IMR-90 (cell line): Measurements from ENCODE around the gene ADAM21. TPM values are rescaled to one million over a fixed set of nuclear protein-coding genes. Genes with fewer than 3 reads are reported as not detected.

Experiments used
- ATAC-seq: fragments of 200-7000 bp; cut with Tn5 transposase; 2 replicates; pipeline ENCODE4 v1.9.1; 2020; ENCODE audit warnings: low read depth, mild to moderate bottlenecking, moderate library complexity
- BruUV-seq: library from RNA; stranded (reverse); fragments of 400-500 nt; replicated peaks from 2 replicates; lab custom pipeline; 2021; lab: Mats Ljungman, UMichigan
- CTCF ChIA-PET: fragments of 300-600 bp; formaldehyde crosslinking; extraction: SDS; loops from one replicate; lab custom pipeline; 2021; ENCODE audit warnings: antibody characterized with exemption; lab: Yijun Ruan, JAX
- POLR2A ChIA-PET: fragments of 300-600 bp; sonication (Branson Sonifier 250); formaldehyde crosslinking; loops from one replicate; lab custom pipeline; 2022; ENCODE audit warnings: antibody characterized with exemption; ENCODE audit not compliant: unreplicated experiment; lab: Charles Lee
- DNase-seq: peaks from one replicate; pipeline ENCODE4 v3.0.0; 2013
- H2AFZ ChIP-seq: replicated peaks from 2 replicates; pipeline ENCODE3; 2013; ENCODE audit warnings: low read length, mild to moderate bottlenecking; ENCODE audit not compliant: poor library complexity
- H2AK5ac ChIP-seq: 2 replicates; pipeline ENCODE4 v1.6.1; 2013; ENCODE audit warnings: low read depth, low read length, inconsistent platforms
- H2AK9ac ChIP-seq: replicated peaks from 2 replicates; pipeline ENCODE3; 2013; ENCODE audit warnings: mild to moderate bottlenecking, low read depth, low read length, moderate library complexity; ENCODE audit not compliant: poor library complexity
- H2BK120ac ChIP-seq: 2 replicates; pipeline ENCODE4 v1.6.1; 2013; ENCODE audit warnings: low read depth, low read length, inconsistent platforms
- H2BK15ac ChIP-seq: 3 replicates; pipeline ENCODE4 v1.6.1; 2013; ENCODE audit warnings: low read depth, low read length, inconsistent platforms
- H2BK20ac ChIP-seq: 2 replicates; pipeline ENCODE4 v1.6.1; 2013; ENCODE audit warnings: low read depth, mild to moderate bottlenecking, inconsistent platforms, low read length, moderate library complexity
- H2BK5ac ChIP-seq: 2 replicates; pipeline ENCODE4 v1.6.1; 2013; ENCODE audit warnings: mild to moderate bottlenecking, low read depth, low read length, inconsistent platforms; ENCODE audit not compliant: poor library complexity, severe bottlenecking
- H3K14ac ChIP-seq: replicated peaks from 2 replicates; pipeline ENCODE4 v1.6.1; 2013; ENCODE audit warnings: low read depth, low read length, inconsistent platforms
- H3K18ac ChIP-seq: 2 replicates; pipeline ENCODE4 v1.6.1; 2013; ENCODE audit warnings: low read depth, low read length, control low read depth
- H3K23ac ChIP-seq: 2 replicates; pipeline ENCODE4 v1.6.1; 2013; ENCODE audit warnings: low read depth, low read length, inconsistent platforms
- H3K27ac ChIP-seq: 2 replicates; pipeline ENCODE4 v1.5.1; 2013; ENCODE audit warnings: mild to moderate bottlenecking, control low read depth, low read length; ENCODE audit not compliant: insufficient read depth
- H3K27me3 ChIP-seq: 2 replicates; pipeline ENCODE4 v1.6.1; 2013; ENCODE audit warnings: low read length; ENCODE audit not compliant: control insufficient read depth, insufficient read depth
- H3K36me3 ChIP-seq: 2 replicates; pipeline ENCODE4 v1.6.1; 2013; ENCODE audit warnings: low read length, mixed read lengths; ENCODE audit not compliant: control insufficient read depth, insufficient read depth
- H3K4ac ChIP-seq: 2 replicates; pipeline ENCODE4 v1.6.1; 2013; ENCODE audit warnings: low read depth, low read length, inconsistent platforms
- H3K4me1 ChIP-seq: 2 replicates; pipeline ENCODE4 v1.6.1; 2013; ENCODE audit warnings: low read length, mixed read lengths; ENCODE audit not compliant: control insufficient read depth, insufficient read depth
- H3K4me2 ChIP-seq: 2 replicates; pipeline ENCODE4 v1.6.1; 2013; ENCODE audit warnings: low read depth, mild to moderate bottlenecking, control low read depth, low read length, moderate library complexity
- H3K4me3 ChIP-seq: 2 replicates; pipeline ENCODE4 v1.5.1; 2013; ENCODE audit warnings: low read depth, mild to moderate bottlenecking, control low read depth, low read length, moderate library complexity; ENCODE audit not compliant: insufficient read depth
- H3K56ac ChIP-seq: 2 replicates; pipeline ENCODE4 v1.6.1; 2013; ENCODE audit warnings: low read length, inconsistent platforms; ENCODE audit not compliant: insufficient read depth; ENCODE audit errors: extremely low read depth
- H3K79me1 ChIP-seq, 2 experiments: 2 replicates each; pipeline ENCODE4 v1.6.1; 2013; ENCODE audit warnings: low read length in 2 of 2, inconsistent platforms in 1 of 2, low read depth in 1 of 2
- H3K9ac ChIP-seq: 2 replicates; pipeline ENCODE4 v1.6.1; 2013; ENCODE audit warnings: low read depth, low read length, control low read depth
- H3K9me1 ChIP-seq: 2 replicates; pipeline ENCODE4 v1.6.1; 2013; ENCODE audit warnings: low read length, inconsistent platforms; ENCODE audit not compliant: insufficient read depth
- H3K9me3 ChIP-seq: 2 replicates; pipeline ENCODE4 v1.6.1; 2013; ENCODE audit warnings: low read length; ENCODE audit not compliant: control insufficient read depth, insufficient read depth
- H4K20me1 ChIP-seq: 2 replicates; pipeline ENCODE4 v1.6.1; 2013; ENCODE audit warnings: low read length, inconsistent platforms; ENCODE audit not compliant: insufficient read depth
- H4K5ac ChIP-seq: 2 replicates; pipeline ENCODE4 v1.6.1; 2013; ENCODE audit warnings: mild to moderate bottlenecking, low read depth, low read length, control low read depth
- H4K8ac ChIP-seq, 2 experiments: 2 replicates each; pipeline ENCODE4 v1.6.1; 2013; ENCODE audit warnings: low read depth in 2 of 2, low read length in 2 of 2, control low read depth in 1 of 2, inconsistent platforms in 1 of 2
- H4K91ac ChIP-seq: 2 replicates; pipeline ENCODE4 v1.6.1; 2013; ENCODE audit warnings: low read depth, low read length, inconsistent platforms; ENCODE audit not compliant: insufficient read depth
- BHLHE40 ChIP-seq: fragments of 150-350 bp; IDR thresholded peaks from 2 replicates; pipeline ENCODE4 v1.6.1; 2016; ENCODE audit warnings: mild to moderate bottlenecking, low read depth, low read length
- CEBPB ChIP-seq: IDR thresholded peaks from 2 replicates; pipeline ENCODE4 v1.6.1; 2012; ENCODE audit warnings: low read depth, low read length, improper control_type of control experiment
- CTCF ChIP-seq: conservative IDR thresholded peaks from 2 replicates; pipeline ENCODE4 v1.5.1; 2012; ENCODE audit warnings: mild to moderate bottlenecking, low read depth, low read length, improper control_type of control experiment
- ELK1 ChIP-seq: fragments of 150-350 bp; IDR thresholded peaks from 2 replicates; pipeline ENCODE4 v1.6.1; 2016; ENCODE audit warnings: low read depth, mild to moderate bottlenecking, low read length, moderate library complexity, borderline replicate concordance
- FOS ChIP-seq: fragments of 150-350 bp; IDR thresholded peaks from 2 replicates; pipeline ENCODE4 v1.6.1; 2016; ENCODE audit warnings: low read depth, low read length
- MAZ ChIP-seq: IDR thresholded peaks from 2 replicates; pipeline ENCODE4 v1.6.1; 2012; ENCODE audit warnings: low read depth, mild to moderate bottlenecking, low read length, improper control_type of control experiment, moderate library complexity, borderline replicate concordance
- MXI1 ChIP-seq: IDR thresholded peaks from 2 replicates; pipeline ENCODE4 v1.6.1; 2012; ENCODE audit warnings: low read depth, mild to moderate bottlenecking, low read length, moderate library complexity, borderline replicate concordance
- NFE2L2 ChIP-seq: fragments of 150-350 bp; IDR thresholded peaks from 2 replicates; pipeline ENCODE4 v1.6.1; 2016; ENCODE audit warnings: low read depth, mild to moderate bottlenecking, low read length
- POLR2A ChIP-seq: IDR thresholded peaks from 2 replicates; pipeline ENCODE4 v1.6.1; 2012; ENCODE audit warnings: mild to moderate bottlenecking, low read depth, low read length
- RAD21 ChIP-seq: IDR thresholded peaks from 2 replicates; pipeline ENCODE4 v1.6.1; 2012; ENCODE audit warnings: low read length, improper control_type of control experiment
- WGBS, 2 experiments: methylation state at CpG; one replicate each; pipeline versions ENCODE4 v1.1.5 to v1.1.7; 2013; ENCODE audit warnings: missing lambda C conversion rate in 2 of 2; ENCODE audit not compliant: insufficient read length in 1 of 2; ENCODE audit errors: extremely low coverage in 2 of 2; 5-methylcytosine and 5-hydroxymethylcytosine counted together
- dilution Hi-C: fragments of 300-500 bp; cut with HindIII; formaldehyde crosslinking; loops from one replicate; pipeline ENCODE4 v1.14.3; 2018; ENCODE audit warnings: low sequenced_read_pairs; ENCODE audit not compliant: unreplicated experiment
- in situ Hi-C: fragments of 300-500 bp; cut with MboI; formaldehyde crosslinking; loops from 3 replicates; pipeline ENCODE4 v1.14.3; 2019; ENCODE audit warnings: low sequenced_read_pairs, inconsistent platforms, mixed read lengths
- intact Hi-C: fragments of 100-400 bp; cut with micrococcal nuclease; formaldehyde crosslinking; loops from 2 replicates; pipeline ENCODE4 v1.10.0; 2022
- polyA plus RNA-seq, 3 experiments: library from polyadenylated mRNA; depleted of rRNA; stranded (reverse); fragments of >200 nt; gene quantifications; 2 replicates each; pipeline ENCODE4 v1.2.3, GENCODE V29; 2012; ENCODE audit warnings: low replicate concordance in 1 of 3
- total RNA-seq: library from RNA; depleted of rRNA; stranded (reverse); fragments of >200 nt; gene quantifications from 2 replicates; pipeline ENCODE4 v1.2.3, GENCODE V29; 2012

Gene ADAM21
- total and polyA plus RNA-seq, 2 of the 4 experiments (the other 2 are of a cell fraction) = 0.15 to 0.36 TPM

DNA sequence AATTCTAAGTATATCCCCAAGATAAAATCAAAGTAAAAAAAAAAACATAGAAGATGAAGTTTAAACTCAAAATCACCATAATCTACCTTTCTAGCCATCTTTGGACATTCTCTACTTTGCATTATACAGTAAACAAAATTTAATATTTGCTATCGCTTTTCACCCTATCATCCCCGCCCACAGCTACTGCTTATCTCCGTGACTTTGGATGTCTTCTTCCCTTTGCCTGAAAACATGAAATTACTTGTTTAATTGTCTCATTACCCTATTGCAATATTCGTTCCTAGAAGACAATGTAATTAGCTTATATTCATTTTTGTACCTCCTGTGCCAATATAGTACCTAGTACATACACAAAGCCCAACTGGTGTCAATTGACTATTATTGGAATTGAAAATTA, 44.4 kb upstream of the ADAM21 start:
- Histone ChIP-seq H3K56ac (no peak overlapping the region), H3K4me2 (no peak overlapping the region), H3K23ac (no peak overlapping the region), H2AFZ (no peak overlapping the region), H4K5ac (no peak overlapping the region), H3K27ac (no peak overlapping the region), H2BK15ac (no peak overlapping the region), H3K36me3 (peaks cover 1% of the 10 kb centered on the region; the same call in 1 of the 2 replicates), H3K4me1 (0 out of 2 replicates have a peak, but pooled peaks cover 1% of the 10 kb centered on the region), H4K20me1 (peaks cover 4% of the 10 kb centered on the region; the same call in 1 of the 2 replicates), H2BK5ac (no peak overlapping the region), H2AK9ac (no peak overlapping the region), H3K9me3 (no peaks in the 10 kb centered on the region), H4K8ac (no peak overlapping the region), H3K27me3 (no peaks in the 10 kb centered on the region), H3K14ac (no peak overlapping the region), H3K9me1 (no peaks in the 10 kb centered on the region), H3K4ac (no peak overlapping the region), H2BK20ac (no peak overlapping the region), H2AK5ac (no peak overlapping the region), H3K18ac (no peak overlapping the region), H3K79me1 (peaks cover 4 to 15% of the 10 kb centered on the region in 2 experiments), H3K9ac (no peak overlapping the region), H2BK120ac (no peak overlapping the region), H3K4me3 (no peak overlapping the region), H4K91ac (no peak overlapping the region)
- ATAC-seq (no peak), DNase-seq (no peak)
- in situ Hi-C loops = no loop called here
- CTCF ChIA-PET = no interaction called here
- POLR2A ChIA-PET = interaction anchor here (0.5 kb wide), 1 partner anchor 13 kb away, joined by 3 read pairs; no protein-coding TSS in a partner anchor
- dilution Hi-C loops = no loop called here
- intact Hi-C loops = no loop called here
- BruUV-seq = no TSS peak
- WGBS, 2 experiments = 100% methylated on average over 1 of the region's 4 CpGs; no CpG with 5 or more reads in 1 of the 2 experiments
- no peak for TF ChIP-seq ELK1
- no peak for TF ChIP-seq MXI1
- no peak for TF ChIP-seq POLR2A
- no peak for TF ChIP-seq RAD21
- TF ChIP-seq MAZ = no peak
- no peak for TF ChIP-seq CTCF
- TF ChIP-seq FOS = no peak
- no peak for TF ChIP-seq CEBPB
- TF ChIP-seq BHLHE40 = no peak
- no peak for TF ChIP-seq NFE2L2
